ENCODE measurements around the gene SORCS2.

DNA sequence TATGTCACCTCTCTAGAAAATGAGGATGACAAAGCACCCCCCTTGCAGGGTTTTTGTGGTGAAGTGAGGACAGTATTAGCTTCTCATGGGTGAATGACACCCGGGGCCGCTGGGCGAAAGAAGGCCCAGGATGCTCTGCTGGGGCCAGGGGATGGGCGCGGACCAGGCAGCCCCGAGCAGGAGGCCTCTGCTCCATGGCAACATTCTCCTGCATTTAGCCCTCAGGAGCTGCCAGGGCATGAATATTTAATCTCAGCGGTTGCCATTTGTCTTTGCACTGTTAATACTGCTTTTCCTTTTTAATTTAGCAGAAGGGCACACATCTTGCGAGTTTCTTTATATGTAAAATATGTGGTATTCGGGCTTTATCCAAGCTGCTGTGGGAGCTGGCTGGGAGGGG is 272.7 kb downstream of the SORCS2 start:
- TF ChIP-seq NFRKB (IDR thresholded peaks at IDR 0.05) (no peak), SUZ12 (IDR thresholded peaks at IDR 0.05) (no peak), FOXA1 (IDR thresholded peaks at IDR 0.05) (no peak), HDGF (IDR thresholded peaks at IDR 0.05; ENCODE audit: borderline replicate concordance) (no peak), ELF4 (IDR thresholded peaks at IDR 0.05) (no peak)
- TF ChIP-seq, protein P1, sequence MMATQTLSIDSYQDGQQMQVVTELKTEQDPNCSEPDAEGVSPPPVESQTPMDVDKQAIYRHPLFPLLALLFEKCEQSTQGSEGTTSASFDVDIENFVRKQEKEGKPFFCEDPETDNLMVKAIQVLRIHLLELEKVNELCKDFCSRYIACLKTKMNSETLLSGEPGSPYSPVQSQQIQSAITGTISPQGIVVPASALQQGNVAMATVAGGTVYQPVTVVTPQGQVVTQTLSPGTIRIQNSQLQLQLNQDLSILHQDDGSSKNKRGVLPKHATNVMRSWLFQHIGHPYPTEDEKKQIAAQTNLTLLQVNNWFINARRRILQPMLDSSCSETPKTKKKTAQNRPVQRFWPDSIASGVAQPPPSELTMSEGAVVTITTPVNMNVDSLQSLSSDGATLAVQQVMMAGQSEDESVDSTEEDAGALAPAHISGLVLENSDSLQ (IDR thresholded peaks at IDR 0.05): no peak
